H1 (cell line): ENCODE measurements around the gene REG3G. TPM values are rescaled to one million over a fixed set of nuclear protein-coding genes. Genes with fewer than 3 reads are reported as not detected.

Experiments
- CBX8 ChIP-seq: fragments of 300-800, 300-1000 bp; sonication (generic); IDR thresholded peaks from 2 replicates; pipeline ENCODE4 v1.7.1; 2016; ENCODE audit warnings: low read depth, low read length, borderline replicate concordance
- CEBPB ChIP-seq: IDR thresholded peaks from 2 replicates; pipeline ENCODE4 v1.6.1; 2012; ENCODE audit warnings: low read depth, low read length
- CHD7 ChIP-seq: fragments of 300-600 bp; sonication (generic); IDR thresholded peaks from 2 replicates; pipeline ENCODE4 v1.7.1; 2012; ENCODE audit warnings: low read length, moderate library complexity, mild to moderate bottlenecking, inconsistent platforms; ENCODE audit not compliant: insufficient replicate concordance
- CTCF ChIP-seq, 3 experiments: IDR thresholded peaks; 1 replicate in 2 of 3; 2 replicates in 1 of 3; pipeline versions ENCODE4 v1.5.1 to v1.6.1; 2011; ENCODE audit warnings: low read length in 3 of 3, mild to moderate bottlenecking in 3 of 3, inconsistent platforms in 2 of 3, low read depth in 1 of 3, moderate library complexity in 1 of 3; ENCODE audit not compliant: insufficient read depth in 1 of 3; ENCODE audit errors: control extremely low read depth in 1 of 3
- FOSL1 ChIP-seq: IDR thresholded peaks from 2 replicates; pipeline ENCODE4 v1.6.1; 2011; ENCODE audit warnings: mild to moderate bottlenecking, low read depth, low read length, moderate library complexity; ENCODE audit not compliant: insufficient read depth
- SIN3A ChIP-seq, 2 experiments: IDR thresholded peaks in 1 of 2; conservative IDR thresholded peaks in 1 of 2; 2 replicates each; pipeline ENCODE4 v1.6.1; 2011 to 2012; ENCODE audit warnings: low read length in 2 of 2, improper control_type of control experiment in 1 of 2, low read depth in 1 of 2, mild to moderate bottlenecking in 1 of 2
- SP4 ChIP-seq: IDR thresholded peaks from 2 replicates; pipeline ENCODE4 v1.6.1; 2012; ENCODE audit warnings: low read length, inconsistent platforms
- SRF ChIP-seq: IDR thresholded peaks from 2 replicates; pipeline ENCODE4 v1.6.1; 2011; ENCODE audit warnings: mild to moderate bottlenecking, low read depth, low read length, moderate library complexity
- TBP ChIP-seq: IDR thresholded peaks from 2 replicates; pipeline ENCODE4 v1.6.1; 2011; ENCODE audit warnings: low read depth, low read length, improper control_type of control experiment
- YY1 ChIP-seq: IDR thresholded peaks from 2 replicates; pipeline ENCODE4 v1.6.1; 2011; ENCODE audit warnings: low read depth, mild to moderate bottlenecking, low read length
- polyA plus RNA-seq, 7 experiments: library from polyadenylated mRNA; depleted of rRNA in 3 of 7; stranded (reverse) in 5 of 7; unstranded in 2 of 7; fragments of >200 nt in 5 of 7; fragments of 200-250 nt in 2 of 7; gene quantifications; 1 replicate in 5 of 7; 2 replicates in 1 of 7; 4 replicates in 1 of 7; pipeline versions ENCODE4 v1.2.1 to v1.2.3, GENCODE V29; 2011 to 2013; ENCODE audit warnings: missing spikeins in 2 of 7, mixed read lengths in 2 of 7
- total RNA-seq: library from RNA; stranded (reverse); fragmentation: NEBNext Ultra II Directional; extraction: Animal tissue kit (Norgen Biotek cat#: 25700); gene quantifications from 2 replicates; pipeline ENCODE4 v1.2.1, GENCODE V29; 2021

The REG3G gene
- total and polyA plus RNA-seq, 2 of the 8 experiments (the other 6 are each of a cell fraction or from before 2014, with no cell fraction given): not detected

- no peak for TF ChIP-seq CHD7
- no peak for TF ChIP-seq TBP
- no peak for TF ChIP-seq CBX8
- TF ChIP-seq CTCF (IDR thresholded peaks at IDR 0.05; ENCODE audit: control extremely low read depth in 1 of 3, insufficient read depth in 1 of 3, low read depth in 1 of 3, low read length in 3 of 3): no peak
- TF ChIP-seq FOSL1: no peak
- no peak for TF ChIP-seq CEBPB
- TF ChIP-seq SP4: no peak
- no peak for TF ChIP-seq SIN3A (conservative IDR thresholded peaks at IDR 0.05 in 1 of 2, IDR thresholded peaks at IDR 0.05 in 1 of 2; ENCODE audit: low read depth in 1 of 2, low read length in 2 of 2)
- no peak for TF ChIP-seq YY1
- no peak for TF ChIP-seq SRF
Observed at GRCh38 chr2:79016342-79016741, 9.2 kb upstream of the REG3G start (continued).
